ENCODE measurements around the gene SNPH.

DNA sequence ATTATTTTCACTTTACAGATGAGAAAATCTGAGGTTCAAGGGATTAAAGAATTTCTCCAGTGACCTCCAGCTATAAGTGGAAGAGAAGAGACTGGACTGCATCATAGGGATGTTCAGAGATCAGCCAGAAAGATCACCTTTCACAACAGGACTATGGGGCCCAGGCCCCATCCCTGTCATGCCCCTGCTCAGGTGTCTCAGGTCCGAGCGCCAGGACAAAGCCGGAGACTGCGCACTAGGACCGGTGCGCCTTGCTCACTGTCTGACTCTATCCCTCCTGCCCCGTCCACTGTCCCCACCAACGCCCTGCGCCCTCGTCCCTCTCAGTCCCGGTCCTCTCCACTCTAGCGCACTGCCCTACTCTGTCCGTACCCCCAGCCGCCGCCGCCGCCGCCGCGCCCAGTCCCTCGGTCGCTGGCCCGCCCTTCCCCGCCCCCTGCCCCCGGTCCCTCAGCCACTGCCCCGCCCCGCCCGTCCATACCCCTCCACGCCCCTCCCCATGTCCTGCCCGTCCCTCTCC is 40.8 kb upstream of the SNPH start:
- TF ChIP-seq, protein P1, sequence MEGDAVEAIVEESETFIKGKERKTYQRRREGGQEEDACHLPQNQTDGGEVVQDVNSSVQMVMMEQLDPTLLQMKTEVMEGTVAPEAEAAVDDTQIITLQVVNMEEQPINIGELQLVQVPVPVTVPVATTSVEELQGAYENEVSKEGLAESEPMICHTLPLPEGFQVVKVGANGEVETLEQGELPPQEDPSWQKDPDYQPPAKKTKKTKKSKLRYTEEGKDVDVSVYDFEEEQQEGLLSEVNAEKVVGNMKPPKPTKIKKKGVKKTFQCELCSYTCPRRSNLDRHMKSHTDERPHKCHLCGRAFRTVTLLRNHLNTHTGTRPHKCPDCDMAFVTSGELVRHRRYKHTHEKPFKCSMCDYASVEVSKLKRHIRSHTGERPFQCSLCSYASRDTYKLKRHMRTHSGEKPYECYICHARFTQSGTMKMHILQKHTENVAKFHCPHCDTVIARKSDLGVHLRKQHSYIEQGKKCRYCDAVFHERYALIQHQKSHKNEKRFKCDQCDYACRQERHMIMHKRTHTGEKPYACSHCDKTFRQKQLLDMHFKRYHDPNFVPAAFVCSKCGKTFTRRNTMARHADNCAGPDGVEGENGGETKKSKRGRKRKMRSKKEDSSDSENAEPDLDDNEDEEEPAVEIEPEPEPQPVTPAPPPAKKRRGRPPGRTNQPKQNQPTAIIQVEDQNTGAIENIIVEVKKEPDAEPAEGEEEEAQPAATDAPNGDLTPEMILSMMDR (conservative IDR thresholded peaks at IDR 0.05; ENCODE audit: low read depth, low read length): no peak
- TF ChIP-seq EZH2 (IDR thresholded peaks at IDR 0.05; ENCODE audit: low read length, unreplicated experiment) (no peak), EZH2phosphoT487 (IDR thresholded peaks at IDR 0.05; ENCODE audit: borderline replicate concordance, low read length) (no peak)
